C4-2B (cell line): ENCODE results near the gene FGF21.

ENCODE experiments used
- H3K27ac ChIP-seq: fragments of 450-650 bp; 2 replicates; pipeline ENCODE4 v1.5.1; 2017
- ZFX ChIP-seq: fragments of 450-650 bp; IDR thresholded peaks from 2 replicates; pipeline ENCODE4 v1.6.1; 2017
- TF ChIP-seq, protein P1 (sequence below): fragments of 450-650 bp; conservative IDR thresholded peaks from 2 replicates; pipeline ENCODE4 v1.5.1; 2017; ENCODE audit warnings: mild to moderate bottlenecking

The FGF21 gene

DNA sequence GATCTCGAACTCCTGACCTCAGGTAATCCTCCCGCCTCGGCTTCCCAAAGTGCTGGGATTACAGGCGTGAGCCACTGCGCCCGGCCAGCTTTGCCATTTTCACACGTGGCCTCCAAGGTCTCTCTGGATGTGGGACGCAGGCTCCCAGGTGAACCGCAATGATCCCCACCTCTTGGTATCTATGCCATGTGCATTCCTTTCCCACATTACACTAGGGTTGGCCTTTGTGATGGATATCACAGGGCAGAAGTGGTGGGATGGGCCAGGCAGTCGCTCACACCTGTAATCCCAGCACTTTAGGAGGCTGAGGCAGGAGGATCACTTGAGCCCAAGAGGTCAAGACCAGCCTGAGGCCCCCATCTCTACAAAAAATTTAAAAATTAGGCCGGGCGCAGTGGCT, 22.4 kb downstream of the FGF21 start:
- no peak overlapping the region for H3K27ac ChIP-seq
- TF ChIP-seq ZFX = no peak
- TF ChIP-seq, protein P1, sequence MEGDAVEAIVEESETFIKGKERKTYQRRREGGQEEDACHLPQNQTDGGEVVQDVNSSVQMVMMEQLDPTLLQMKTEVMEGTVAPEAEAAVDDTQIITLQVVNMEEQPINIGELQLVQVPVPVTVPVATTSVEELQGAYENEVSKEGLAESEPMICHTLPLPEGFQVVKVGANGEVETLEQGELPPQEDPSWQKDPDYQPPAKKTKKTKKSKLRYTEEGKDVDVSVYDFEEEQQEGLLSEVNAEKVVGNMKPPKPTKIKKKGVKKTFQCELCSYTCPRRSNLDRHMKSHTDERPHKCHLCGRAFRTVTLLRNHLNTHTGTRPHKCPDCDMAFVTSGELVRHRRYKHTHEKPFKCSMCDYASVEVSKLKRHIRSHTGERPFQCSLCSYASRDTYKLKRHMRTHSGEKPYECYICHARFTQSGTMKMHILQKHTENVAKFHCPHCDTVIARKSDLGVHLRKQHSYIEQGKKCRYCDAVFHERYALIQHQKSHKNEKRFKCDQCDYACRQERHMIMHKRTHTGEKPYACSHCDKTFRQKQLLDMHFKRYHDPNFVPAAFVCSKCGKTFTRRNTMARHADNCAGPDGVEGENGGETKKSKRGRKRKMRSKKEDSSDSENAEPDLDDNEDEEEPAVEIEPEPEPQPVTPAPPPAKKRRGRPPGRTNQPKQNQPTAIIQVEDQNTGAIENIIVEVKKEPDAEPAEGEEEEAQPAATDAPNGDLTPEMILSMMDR = no peak

DNA sequence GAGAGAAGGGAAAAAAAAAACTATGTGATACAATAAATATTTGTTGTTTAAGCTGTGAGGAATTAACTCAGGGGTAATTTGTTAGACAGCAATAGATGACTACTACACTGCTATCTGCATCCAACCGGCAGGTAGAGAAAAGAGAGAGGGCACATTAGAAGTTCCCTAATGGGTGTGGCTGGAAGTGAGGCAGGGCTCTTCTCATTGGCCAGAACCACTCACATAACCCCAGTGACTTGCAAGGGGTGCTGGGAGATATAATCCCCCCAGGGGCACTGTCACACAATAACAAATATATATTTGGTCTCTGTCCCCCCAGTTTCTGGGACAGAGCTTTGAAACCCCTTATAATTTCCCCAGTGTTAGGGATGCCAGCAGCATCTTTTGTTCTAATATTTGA, 24.3 kb downstream of the FGF21 start:
- H3K27ac ChIP-seq = no peak overlapping the region
- TF ChIP-seq, protein P1 = no peak
- TF ChIP-seq ZFX = no peak

DNA sequence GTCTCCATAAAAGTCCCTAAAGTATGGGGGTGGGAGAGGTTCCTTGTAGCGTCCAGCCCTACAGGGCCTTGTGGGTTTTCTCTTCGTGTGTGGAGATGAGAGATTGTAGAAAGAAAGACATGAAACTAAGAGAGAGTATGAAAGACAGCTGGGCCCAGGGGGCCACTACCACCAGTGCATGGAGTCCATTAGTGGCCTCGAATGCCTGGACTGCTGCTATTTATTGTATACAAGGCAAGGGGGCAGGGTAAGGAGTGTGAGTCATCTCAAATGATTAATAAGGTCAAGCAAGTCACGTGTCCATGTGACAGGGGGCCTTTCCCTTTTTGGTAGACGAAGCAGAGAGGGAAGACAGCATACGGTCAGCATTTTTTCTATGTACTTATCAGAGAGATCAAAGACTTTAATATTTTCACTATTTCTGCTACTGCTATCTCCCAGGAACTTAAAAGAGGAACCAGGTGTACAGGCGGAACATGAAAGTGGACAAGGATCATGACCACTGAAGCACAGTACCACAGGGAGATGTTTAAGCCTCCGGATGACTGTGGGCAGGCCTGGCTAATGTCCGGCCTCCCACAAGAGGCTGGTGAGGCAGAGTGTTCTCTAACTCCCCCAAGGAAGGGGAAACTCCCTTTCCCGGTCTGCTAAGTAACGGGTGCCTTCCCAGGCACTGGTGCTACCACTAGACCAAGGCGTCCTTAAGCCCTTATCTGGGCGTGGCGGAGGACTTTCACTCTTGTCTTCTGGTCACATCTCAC, 25.5 kb downstream of the FGF21 start:
- H3K27ac ChIP-seq = no peak overlapping the region
- TF ChIP-seq, protein P1 = no peak
- TF ChIP-seq ZFX = no peak

DNA sequence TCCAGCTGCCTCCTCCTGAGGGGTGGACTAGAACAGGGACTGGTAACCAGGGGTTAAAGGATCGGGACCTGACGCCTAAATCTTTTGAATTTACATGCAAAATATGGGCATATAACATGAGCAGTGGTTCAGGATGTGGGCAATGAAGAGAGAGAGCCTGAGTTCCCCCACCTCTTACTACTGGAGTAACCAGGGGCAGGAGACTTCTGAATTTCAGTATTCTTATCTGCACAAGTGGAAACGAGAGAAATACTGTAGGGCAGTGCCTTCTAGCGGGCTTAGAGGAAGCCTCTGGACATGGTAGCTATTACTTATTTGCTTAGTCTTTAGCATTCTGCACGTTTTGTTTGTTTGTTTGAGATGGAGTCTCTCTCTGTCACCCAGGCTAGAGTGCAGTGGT, 29.2 kb downstream of the FGF21 start:
- no peak overlapping the region for H3K27ac ChIP-seq
- TF ChIP-seq, protein P1 = no peak
- TF ChIP-seq ZFX = no peak

- peak overlapping the region; percentile 71 for H3K27ac ChIP-seq
These were observed 31.1 kb downstream of the FGF21 start for GRCh38 chr19:48786422-48786821.

DNA sequence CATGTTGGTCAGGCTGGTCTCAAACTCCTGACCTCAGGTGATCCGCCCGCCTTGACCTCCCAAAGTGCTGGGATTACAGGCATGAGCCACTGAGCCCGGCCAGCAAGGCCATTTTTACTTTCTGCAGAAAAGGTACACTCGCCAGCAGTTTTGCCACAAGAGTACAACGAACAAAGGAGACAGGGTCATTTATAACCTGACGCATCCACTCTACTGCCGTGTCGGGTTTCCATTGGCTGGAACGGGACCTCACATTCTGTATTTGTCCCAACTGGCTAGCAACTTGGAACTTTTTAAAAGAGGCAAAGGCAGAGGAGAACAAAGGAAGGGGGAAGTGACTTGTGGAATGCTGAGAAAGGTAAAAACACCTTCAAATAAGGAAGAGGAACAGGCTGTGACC, 32.0 kb downstream of the FGF21 start:
- H3K27ac ChIP-seq = peak overlapping the region; percentile 71

GRCh38 chr19:48793271-48793670, 37.9 kb downstream of the FGF21 start:
- H3K27ac ChIP-seq = no peak overlapping the region
- TF ChIP-seq, protein P1 = no peak
- TF ChIP-seq ZFX = no peak

- no peak for TF ChIP-seq ZFX
- TF ChIP-seq, protein P1 = no peak
- no peak overlapping the region for H3K27ac ChIP-seq
These were observed 39.0 kb downstream of the FGF21 start for GRCh38 chr19:48794291-48794690.
